HG02642 (cell line): Measurements from ENCODE around the gene GOLGA6D.
"Not testable (repeated sequence)": the region's sequence is repeated elsewhere in the genome, so short reads cannot be mapped to it uniquely, and the experiment has no call there.

ENCODE experiments used
- ATAC-seq: cut with Tn5 transposase; IDR thresholded peaks from one replicate; pipeline ENCODE4 v1.9.1; 2021; ENCODE audit warnings: mild to moderate bottlenecking; ENCODE audit not compliant: unreplicated experiment, poor library complexity

The GOLGA6D gene

DNA sequence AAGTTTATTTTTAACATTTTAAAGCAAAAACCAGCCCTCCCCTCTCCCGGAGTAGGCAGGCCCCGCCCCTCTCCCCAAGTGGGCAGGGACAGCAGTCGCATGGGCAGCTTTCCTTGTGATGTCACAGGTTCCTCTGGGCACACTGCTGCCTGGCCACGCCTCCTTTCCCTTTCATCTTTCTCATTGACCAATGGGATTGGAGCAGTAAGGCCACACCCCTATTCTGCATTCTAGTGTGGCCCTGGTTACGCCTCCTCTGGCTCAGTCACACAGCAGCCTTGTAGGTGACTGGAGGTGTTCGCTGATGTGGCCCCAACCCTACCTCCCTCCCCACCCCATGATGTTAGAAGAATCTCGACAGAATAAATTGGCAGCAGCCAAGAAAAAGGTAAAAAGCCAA is at the start of gene GOLGA6D:
Gene GOLGA6D, plus strand, starts transcription at position 264 of the 400 bp plus-strand sequence. Its CDS starts 41 bp downstream, at position 305.
- ATAC-seq: not testable (repeated sequence)

DNA sequence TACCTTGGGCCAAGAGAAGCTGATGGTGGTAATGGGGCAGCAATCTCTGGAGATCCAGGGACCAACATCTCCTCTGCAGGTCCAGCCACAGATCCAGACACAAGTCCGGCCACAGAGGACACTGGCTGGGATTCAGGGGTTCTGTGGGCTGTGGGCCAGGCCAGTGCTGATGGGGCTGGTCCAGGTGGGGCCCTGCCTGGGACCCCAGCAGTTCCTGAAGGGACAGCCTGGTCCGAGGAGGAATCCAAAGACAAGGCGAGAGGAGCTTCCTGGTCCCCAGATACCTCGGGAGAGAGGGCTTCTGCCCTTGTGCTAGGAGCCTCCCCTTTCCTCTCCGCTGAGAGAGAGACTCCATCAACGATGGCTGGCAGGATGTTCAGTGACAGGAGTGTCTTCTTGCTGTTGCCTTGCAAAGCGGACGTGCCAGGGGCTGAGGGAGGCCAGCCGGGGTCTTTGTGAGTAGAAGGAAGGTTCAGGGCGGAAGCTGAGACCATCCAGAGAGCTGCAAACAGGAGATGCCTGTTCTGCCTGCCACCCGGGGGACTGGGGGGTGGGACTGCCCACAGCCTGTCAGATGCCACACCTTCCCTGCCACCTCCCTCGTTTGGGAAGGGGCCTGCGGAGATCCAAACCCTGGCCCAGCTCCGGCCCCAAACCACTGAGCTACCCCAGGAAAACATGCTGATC is 49.0 kb upstream of the GOLGA6D start:
- ATAC-seq: no peak

GRCh38 chr15:75234191-75234810 is 48.3 kb upstream of the GOLGA6D start:
- ATAC-seq: no peak

- ATAC-seq: no peak
These were observed 47.5 kb upstream of the GOLGA6D start for GRCh38 chr15:75235051-75235673.

DNA sequence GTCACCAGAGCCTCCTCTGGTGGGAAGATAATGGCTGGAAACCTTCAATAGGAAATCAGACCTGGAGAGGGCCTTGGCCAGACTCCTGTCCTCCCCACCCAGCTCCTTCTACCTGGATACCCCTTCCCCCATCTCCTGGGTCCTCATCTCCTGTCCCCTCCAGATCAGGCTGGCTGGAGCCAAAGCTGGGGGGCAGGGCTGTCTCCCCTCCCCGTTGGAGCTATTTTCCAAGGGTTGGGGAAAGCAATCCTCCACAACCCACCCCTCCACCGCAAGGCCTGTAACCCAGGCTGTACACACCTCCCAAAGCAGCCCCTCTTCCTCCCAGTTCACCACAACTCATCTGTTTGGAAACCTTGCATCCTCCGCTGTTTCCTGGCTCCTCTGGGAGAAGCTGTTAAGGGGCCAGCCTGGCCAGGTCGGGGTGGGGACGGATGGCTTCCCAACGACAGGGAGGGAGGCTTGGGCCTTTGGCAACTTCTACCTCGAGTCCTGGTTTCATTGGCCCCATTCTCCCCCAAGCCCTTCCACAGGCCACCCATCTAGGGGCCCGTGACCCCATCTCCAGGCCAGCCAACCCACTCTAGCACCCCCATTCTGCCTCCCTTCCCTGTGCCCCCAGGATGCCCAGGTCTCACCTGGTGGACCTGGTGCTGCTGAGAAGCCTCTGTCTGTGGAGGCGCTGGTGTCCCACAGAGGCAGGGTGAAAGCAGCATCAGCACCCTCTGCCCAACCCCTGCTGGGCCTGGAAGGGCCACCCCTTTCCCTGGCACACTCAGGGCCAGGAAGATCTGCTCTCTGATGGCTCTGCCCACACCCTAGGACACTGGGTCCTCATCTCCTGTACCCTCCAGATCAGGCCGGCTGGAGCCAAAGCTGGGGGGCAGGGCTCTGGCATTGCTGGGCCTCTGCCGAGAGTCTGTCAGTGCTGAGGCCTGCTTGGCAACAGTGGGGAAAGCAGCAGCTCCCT is 46.6 kb upstream of the GOLGA6D start:
- ATAC-seq: no peak

GRCh38 chr15:75237316-75237982 is 45.2 kb upstream of the GOLGA6D start:
- ATAC-seq: no peak

DNA sequence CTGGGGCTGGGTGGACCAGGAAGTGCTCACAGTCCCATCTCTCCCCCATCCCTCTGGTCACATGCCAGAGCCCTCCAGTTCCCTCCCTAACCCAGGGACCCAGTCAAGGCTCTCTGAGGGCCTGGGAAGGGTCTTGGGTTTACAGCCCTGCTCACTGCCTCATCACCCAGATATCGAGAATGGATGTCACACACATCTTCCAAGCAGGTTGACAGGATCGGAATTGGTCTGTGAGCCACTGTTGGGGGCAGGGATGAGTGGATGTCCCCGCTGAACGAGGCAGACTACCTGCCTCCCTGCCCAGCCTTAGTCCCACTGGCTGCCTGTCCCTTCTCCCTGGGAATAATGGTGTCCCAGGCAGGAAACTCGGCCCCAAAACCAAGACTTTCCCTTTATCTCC is 44.5 kb upstream of the GOLGA6D start:
- no peak for ATAC-seq

GRCh38 chr15:75245741-75246140 is 36.9 kb upstream of the GOLGA6D start:
- not testable (repeated sequence) for ATAC-seq

DNA sequence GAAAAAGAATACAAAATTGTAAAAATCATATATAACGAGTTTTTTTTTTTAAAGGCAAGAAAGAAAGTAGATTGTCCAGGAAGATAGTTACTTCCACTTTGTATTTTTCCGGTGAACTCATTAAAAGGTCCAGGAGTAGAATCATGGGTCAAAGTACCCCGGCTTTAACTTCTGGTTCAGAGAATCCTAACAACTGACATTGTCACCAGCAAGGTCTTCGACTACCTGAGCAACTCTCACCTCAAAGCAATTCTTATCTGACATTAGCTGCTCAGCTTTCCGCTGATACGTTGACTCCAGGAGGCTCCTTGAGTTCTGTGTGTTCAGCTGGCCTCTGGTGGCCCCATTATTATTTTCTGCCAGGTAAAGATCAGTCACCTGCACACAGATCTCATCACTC is 33.6 kb upstream of the GOLGA6D start:
- ATAC-seq: not testable (repeated sequence)

DNA sequence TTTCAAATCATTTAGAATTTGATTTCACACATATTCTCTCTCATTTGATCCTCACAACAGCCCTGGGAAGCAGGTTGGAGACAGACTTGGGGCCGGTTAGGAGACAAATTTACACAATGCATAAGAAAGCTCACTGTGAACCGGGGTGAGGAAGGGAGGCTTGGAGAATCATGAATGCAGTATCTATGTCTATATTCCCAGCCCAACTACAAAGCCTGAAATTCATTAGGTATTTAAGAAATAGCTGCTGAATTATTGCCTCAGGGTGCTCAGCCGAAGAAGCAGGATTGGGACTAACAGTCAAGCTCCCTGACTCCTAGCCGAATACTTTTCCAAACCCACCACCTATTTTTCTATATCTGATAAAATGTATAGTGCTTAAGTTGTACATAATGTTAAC is 32.9 kb upstream of the GOLGA6D start:
- no peak for ATAC-seq

DNA sequence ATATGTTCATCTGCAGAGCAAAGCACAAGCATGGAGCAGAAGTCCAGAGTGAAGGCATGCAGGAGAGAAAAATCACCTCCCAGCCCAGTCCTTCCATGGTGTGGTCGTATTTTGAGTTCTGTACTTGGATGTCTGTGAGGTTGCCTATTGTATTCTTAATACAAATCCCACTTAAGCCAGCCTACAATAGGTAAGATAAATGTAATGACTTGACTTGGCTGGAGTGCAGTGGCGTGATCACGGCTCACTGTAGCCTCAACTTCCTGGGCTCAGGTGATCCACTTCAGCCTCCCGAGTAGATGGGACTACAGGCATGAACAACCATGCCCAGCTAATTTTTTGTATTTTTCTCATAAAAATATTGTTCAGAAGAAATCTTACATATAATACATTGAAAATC is 31.3 kb upstream of the GOLGA6D start:
- not testable (repeated sequence) for ATAC-seq

DNA sequence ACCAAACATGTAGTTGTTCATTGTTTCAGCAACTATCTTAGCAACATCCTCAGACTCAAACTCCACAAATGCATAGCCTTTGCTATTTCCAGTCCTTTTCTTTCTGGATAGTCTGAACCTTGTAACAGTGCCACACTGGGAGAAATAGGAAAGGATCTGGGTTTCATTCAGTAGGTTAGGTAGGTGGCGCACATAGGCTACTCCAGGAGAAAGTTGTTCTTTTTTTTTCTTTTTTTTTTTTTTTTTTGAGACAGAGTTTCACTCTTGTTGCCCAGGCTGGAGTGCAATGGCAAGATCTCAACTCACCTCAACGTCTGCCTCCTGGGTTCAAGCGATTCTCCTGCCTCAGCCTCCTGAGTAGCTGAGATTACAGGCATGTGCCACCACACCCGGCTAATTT is 30.4 kb upstream of the GOLGA6D start:
- not testable (repeated sequence) for ATAC-seq

GRCh38 chr15:75258034-75258433 is 24.6 kb upstream of the GOLGA6D start, which contains the start of gene GOLGA6C:
Gene GOLGA6C, plus strand, starts transcription at chr15:75258334. Its CDS starts 265 bp downstream, at chr15:75258599.
- ATAC-seq: not testable (repeated sequence)

- not testable (repeated sequence) for ATAC-seq
These were observed 23.9 kb upstream of the GOLGA6D start for GRCh38 chr15:75258620-75259343.

GRCh38 chr15:75259873-75260272 is 22.8 kb upstream of the GOLGA6D start:
- not testable (repeated sequence) for ATAC-seq

DNA sequence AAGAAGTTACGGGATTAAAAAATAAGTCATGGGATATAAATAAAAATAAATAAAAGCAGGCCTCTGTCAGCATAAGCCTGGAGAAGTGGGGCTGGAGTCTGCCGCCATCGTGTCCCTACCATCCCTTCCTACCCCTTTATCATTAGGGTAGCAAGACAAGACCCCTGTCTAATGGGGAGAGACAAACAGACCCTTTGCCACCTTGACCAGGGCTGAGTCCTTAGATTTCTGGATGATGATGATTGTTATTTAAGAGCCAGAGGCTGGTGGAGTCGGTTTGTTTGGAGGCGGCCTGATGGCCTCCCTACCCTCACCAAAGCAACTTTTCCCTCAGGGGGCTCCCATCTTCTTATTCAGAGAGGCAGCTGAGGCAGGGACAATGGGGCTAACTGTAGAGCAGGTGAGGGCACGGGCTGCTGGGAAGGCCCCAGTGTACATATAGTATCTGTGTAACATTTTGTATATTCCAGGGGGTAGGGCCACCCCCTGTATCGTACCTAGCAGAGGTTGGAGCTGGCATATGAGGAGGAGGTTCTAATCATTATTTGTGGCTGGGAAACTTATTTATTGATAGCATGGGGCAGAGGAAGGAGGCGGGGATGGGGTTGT is 8.8 kb upstream of the GOLGA6D start:
- ATAC-seq: not testable (repeated sequence)

DNA sequence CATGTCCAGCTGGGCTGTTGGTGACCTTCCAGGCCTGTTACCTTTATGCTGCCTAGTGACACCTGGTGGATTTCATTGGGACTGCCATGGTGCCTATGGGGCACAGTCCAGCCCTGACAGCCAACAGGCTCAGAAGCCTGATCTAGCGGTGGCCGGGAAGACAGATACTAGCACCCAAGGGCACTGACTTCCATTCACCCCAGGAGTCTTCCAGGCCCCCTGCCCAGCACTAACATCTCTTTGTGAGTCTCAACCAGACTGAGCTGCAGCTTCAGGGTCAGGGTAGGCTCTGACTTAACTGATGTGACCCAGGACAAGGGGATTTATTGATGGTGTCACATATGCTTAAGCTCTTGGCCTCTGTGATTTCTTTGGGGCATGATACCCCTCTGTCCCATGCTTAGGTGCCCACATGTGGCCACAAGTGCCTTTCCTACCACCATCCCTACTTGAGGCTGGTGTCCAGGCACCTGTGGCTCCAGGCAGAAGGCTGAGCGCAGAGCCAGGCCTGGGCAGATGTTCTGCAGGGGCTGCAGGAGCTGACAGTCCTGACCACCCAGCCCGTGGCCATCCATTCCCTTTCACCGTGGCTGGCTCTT is 8.0 kb upstream of the GOLGA6D start:
- ATAC-seq: not testable (repeated sequence)

DNA sequence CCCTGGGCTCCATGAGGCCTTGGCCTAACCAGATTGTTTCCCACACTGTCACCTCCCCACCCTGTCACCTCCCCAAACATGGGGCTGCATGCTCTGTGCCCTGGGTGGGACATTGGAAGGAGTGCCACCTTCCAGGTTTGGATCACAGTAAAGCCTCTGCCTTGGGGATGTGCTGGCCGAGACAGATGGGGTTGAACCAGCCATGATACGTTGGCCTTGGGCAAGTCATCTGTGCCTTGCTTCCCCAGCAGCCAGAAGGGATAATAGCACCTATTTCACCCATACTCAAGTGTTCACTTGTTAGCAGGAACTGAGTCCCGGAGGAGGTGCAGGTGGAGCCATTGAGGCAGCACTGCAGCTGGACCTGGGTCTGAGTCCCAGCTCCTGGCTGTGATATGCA is 7.0 kb upstream of the GOLGA6D start:
- not testable (repeated sequence) for ATAC-seq
